ENCODE results near the gene PPP2R5D. TPM values are rescaled to one million over a fixed set of nuclear protein-coding genes. Genes with fewer than 3 reads are reported as not detected.

PPP2R5D gene
- total and polyA plus RNA-seq, 2 experiments from 2014 or later: 30.8 to 35.2 TPM

- H3K9me3 ChIP-seq (ENCODE audit: low read depth): no peaks in the 10 kb centered on the region
- peaks cover 49% of the 10 kb centered on the region for H3K79me2 ChIP-seq
- peak overlapping the region; percentile 98 for H3K27ac ChIP-seq
- peak; percentile 41 for DNase-seq (ENCODE audit: low spot score)
- no peaks in the 10 kb centered on the region for H3K36me3 ChIP-seq (replicated peaks; ENCODE audit: insufficient read depth, low read depth)
- peak overlapping the region; percentile 44 for H2AFZ ChIP-seq
- peak overlapping the region; percentile 93 for H3K4me2 ChIP-seq
- H4K20me1 ChIP-seq (ENCODE audit: insufficient read depth, poor library complexity, severe bottlenecking): no peaks in the 10 kb centered on the region
- peaks cover 27% of the 10 kb centered on the region for H3K4me1 ChIP-seq (ENCODE audit: insufficient read depth)
- no peaks in the 10 kb centered on the region for H3K27me3 ChIP-seq
- H3K9me2 ChIP-seq (replicated peaks; ENCODE audit: insufficient read depth): no peaks in the 10 kb centered on the region
- WGBS (ENCODE audit: low lambda C conversion rate, missing lambda C conversion rate): 19% methylated on average over 18 of the region's 22 CpGs
- H3K4me3 ChIP-seq: peak overlapping the region; percentile 40
- TF ChIP-seq EZH2phosphoT487 (IDR thresholded peaks at IDR 0.05; ENCODE audit: low read depth, severe bottlenecking, unreplicated experiment) (no peak), CTCF (IDR thresholded peaks at IDR 0.05; ENCODE audit: poor library complexity) (peak; percentile 10)
These were observed 68.6 kb downstream of the PPP2R5D start for GRCh38 chr6:43052842-43053544.

- WGBS (ENCODE audit: low lambda C conversion rate, missing lambda C conversion rate): 4% methylated on average over 41 of the region's 45 CpGs
- Histone ChIP-seq H3K79me2 (peaks cover 56% of the 10 kb centered on the region), H2AFZ (peak within 1 kb of the TSS; percentile 44), H3K36me3 (replicated peaks; ENCODE audit: insufficient read depth, low read depth) (no peaks in the 10 kb centered on the region), H3K4me2 (peak within 1 kb of the TSS; percentile 93), H3K27ac (peak within 1 kb of the TSS; percentile 98), H3K9me2 (replicated peaks; ENCODE audit: insufficient read depth) (no peaks in the 10 kb centered on the region), H3K4me1 (ENCODE audit: insufficient read depth) (peaks cover 32% of the 10 kb centered on the region), H3K9me3 (ENCODE audit: low read depth) (no peaks in the 10 kb centered on the region), H3K27me3 (no peaks in the 10 kb centered on the region), H4K20me1 (ENCODE audit: insufficient read depth, poor library complexity, severe bottlenecking) (no peaks in the 10 kb centered on the region), H3K4me3 (peak within 1 kb of the TSS; percentile 40)
- DNase-seq (ENCODE audit: low spot score): peak; percentile 98
- TF ChIP-seq EZH2phosphoT487 (IDR thresholded peaks at IDR 0.05; ENCODE audit: low read depth, severe bottlenecking, unreplicated experiment): no peak
- TF ChIP-seq EZH2 (IDR thresholded peaks at IDR 0.05; ENCODE audit: borderline replicate concordance): no peak
- TF ChIP-seq CTCF (IDR thresholded peaks at IDR 0.05; ENCODE audit: poor library complexity): no peak
These were observed 69.3 kb downstream of the PPP2R5D start, which contains the start of gene CUL7 for GRCh38 chr6:43053545-43054205. TSS of gene CUL7 (minus strand) at chr6:43053851. CDS start at chr6:43052788, 1,063 bp downstream.

GRCh38 chr6:43054206-43054943, 70.0 kb downstream of the PPP2R5D start:
- DNase-seq (ENCODE audit: low spot score): no peak
- Histone ChIP-seq H4K20me1 (ENCODE audit: insufficient read depth, poor library complexity, severe bottlenecking) (no peaks in the 10 kb centered on the region), H3K36me3 (replicated peaks; ENCODE audit: insufficient read depth, low read depth) (no peaks in the 10 kb centered on the region), H3K9me3 (ENCODE audit: low read depth) (no peaks in the 10 kb centered on the region), H3K79me2 (peaks cover 61% of the 10 kb centered on the region), H3K4me1 (ENCODE audit: insufficient read depth) (peaks cover 32% of the 10 kb centered on the region), H3K27ac (peak overlapping the region; percentile 96), H3K4me3 (no peak overlapping the region), H3K27me3 (no peaks in the 10 kb centered on the region), H3K9me2 (replicated peaks; ENCODE audit: insufficient read depth) (no peaks in the 10 kb centered on the region), H2AFZ (peak overlapping the region; percentile 28), H3K4me2 (peak overlapping the region; percentile 77)
- 87% methylated on average over 17 of the region's 17 CpGs for WGBS (ENCODE audit: low lambda C conversion rate, missing lambda C conversion rate)
- TF ChIP-seq CTCF (IDR thresholded peaks at IDR 0.05; ENCODE audit: poor library complexity) (no peak), EZH2 (IDR thresholded peaks at IDR 0.05; ENCODE audit: borderline replicate concordance) (no peak), EZH2phosphoT487 (IDR thresholded peaks at IDR 0.05; ENCODE audit: low read depth, severe bottlenecking, unreplicated experiment) (no peak)
